Bronchus fibroblast of lung (primary cell): ENCODE results near the gene DNAAF2. TPM values are rescaled to one million over a fixed set of nuclear protein-coding genes. Genes with fewer than 3 reads are reported as not detected.

Experiments
- total RNA-seq: library from RNA; depleted of rRNA; stranded (reverse); fragments of >200 nt; gene quantifications from 2 replicates; pipeline ENCODE4 v1.2.3, GENCODE V29; 2015

DNAAF2 gene, protein sequence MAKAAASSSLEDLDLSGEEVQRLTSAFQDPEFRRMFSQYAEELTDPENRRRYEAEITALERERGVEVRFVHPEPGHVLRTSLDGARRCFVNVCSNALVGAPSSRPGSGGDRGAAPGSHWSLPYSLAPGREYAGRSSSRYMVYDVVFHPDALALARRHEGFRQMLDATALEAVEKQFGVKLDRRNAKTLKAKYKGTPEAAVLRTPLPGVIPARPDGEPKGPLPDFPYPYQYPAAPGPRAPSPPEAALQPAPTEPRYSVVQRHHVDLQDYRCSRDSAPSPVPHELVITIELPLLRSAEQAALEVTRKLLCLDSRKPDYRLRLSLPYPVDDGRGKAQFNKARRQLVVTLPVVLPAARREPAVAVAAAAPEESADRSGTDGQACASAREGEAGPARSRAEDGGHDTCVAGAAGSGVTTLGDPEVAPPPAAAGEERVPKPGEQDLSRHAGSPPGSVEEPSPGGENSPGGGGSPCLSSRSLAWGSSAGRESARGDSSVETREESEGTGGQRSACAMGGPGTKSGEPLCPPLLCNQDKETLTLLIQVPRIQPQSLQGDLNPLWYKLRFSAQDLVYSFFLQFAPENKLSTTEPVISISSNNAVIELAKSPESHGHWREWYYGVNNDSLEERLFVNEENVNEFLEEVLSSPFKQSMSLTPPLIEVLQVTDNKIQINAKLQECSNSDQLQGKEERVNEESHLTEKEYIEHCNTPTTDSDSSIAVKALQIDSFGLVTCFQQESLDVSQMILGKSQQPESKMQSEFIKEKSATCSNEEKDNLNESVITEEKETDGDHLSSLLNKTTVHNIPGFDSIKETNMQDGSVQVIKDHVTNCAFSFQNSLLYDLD
- total RNA-seq: 8.2 and 10.1 TPM in 2 replicates

GRCh38 chr14:49634547-49635334 is at the start of gene DNAAF2:
Gene DNAAF2, minus strand, starts transcription at chr14:49635244. Its CDS starts 95 bp downstream, at chr14:49635149.

DNA sequence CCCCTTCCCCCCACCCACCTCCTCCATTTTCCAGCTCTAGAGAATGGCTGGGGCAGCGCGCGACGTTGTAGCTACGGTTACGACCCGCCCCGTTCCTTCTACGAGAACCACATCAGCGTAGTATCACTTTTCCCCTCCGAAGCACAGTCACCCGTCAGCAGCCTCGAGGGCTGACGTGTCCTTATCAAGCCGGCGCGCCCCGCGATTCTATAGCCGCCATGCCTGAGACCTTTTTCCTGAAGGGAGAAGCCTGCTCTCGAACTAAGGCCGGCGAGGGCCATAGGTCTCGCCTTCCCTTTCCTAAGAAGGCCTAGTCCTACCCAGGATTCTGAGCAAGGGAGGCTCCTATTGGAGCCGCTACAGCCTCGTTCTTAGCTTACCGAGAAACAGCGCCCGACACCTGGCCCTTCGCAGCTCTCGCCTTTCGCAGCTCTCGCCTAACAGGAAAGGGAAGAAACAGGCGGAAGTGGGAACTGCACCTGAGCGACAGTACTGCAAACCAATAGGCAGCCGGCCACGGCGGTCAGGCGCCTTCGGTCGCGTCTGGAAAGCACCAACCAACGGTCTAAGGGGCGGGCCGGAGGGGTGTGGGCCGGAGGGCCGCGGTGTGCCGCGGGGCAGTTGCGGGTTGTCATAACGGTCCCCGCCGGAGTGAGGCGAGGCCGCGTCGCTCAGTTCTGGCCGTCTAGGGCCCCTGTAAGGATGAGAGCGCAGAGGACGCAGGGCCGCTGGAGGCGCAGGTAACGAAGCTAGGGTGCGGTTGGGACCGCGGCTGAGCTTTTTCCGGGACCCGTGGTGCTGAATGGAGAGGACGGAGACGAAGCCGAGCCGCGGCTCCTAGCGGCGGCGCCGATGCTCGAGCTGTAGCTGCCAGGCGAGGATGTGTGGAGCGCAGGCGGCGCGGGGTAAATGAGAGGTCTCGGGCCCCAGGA is 14.6 kb downstream of the DNAAF2 start, which contains the start of the genes MGAT2 and RPL36AL:
Gene MGAT2 (plus strand): TSS at position 618 of the 932 bp plus-strand sequence. CDS start 470 bp downstream, outside the sequence.
Gene RPL36AL (minus strand): TSS at position 445 of the 932 bp plus-strand sequence. CDS start 1,522 bp downstream, outside the sequence.

GRCh38 chr14:49598485-49599300 is 36.4 kb downstream of the DNAAF2 start, which contains the start of gene LRR1:
Gene LRR1, plus strand, starts transcription at chr14:49598940. Its CDS starts 81 bp downstream, at chr14:49599021.

DNA sequence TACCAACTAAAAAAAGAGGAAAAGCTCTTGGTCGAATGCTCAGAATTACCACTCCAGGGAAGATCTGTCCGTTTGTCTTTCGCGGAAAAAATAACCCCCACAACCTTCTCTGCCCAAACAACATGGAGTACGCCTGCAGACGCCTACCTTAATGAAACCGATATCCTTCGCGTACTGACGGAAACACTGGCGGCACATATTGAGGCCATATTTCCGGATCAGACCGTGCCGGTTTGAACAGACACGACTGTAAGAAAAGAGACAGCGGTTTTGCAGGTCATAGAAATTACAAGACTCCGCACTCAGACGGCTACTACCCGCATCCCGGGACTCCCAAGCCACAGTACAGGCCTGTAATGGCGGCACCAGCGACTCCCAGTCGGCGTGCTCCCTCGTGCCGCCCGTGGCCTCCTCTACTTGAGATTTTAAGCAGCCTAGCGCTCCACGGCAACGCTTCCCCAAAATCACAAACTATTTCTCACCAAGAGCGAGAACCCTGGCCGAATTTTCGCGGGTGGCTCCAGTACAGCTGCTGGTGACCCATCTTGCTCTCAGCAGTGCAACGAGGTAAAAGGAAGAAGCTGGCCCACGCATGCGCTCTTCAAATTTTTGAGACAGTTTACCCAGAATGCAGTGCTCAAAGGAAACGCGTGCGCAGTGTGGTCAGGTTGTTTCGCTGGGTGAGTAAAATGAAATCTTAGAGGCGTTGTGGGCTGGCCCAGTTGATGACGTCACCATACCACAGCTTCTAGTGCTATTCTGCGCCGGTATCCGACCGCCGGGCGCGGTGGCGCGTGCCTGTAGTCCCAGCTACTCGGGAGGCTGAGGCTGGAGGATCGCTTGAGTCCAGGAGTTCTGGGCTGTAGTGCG is 49.0 kb downstream of the DNAAF2 start, which contains the start of gene RPS29:
Gene RPS29 (minus strand): TSS at position 578 of the 870 bp plus-strand sequence. CDS start 34 bp downstream, at position 544.

Other genes starting within 250 kb of the DNAAF2 start
- 3,960 and 5,089 TPM in 2 replicates for gene RPS29, start 48.9 kb downstream of the DNAAF2 start, total RNA-seq
- gene LRR1, start 36.3 kb downstream of the DNAAF2 start, total RNA-seq: 28.8 and 38.5 TPM in 2 replicates
- 206 and 211 TPM in 2 replicates for gene RPL36AL, start 14.6 kb downstream of the DNAAF2 start, total RNA-seq
- 65.0 and 70.8 TPM in 2 replicates for gene MGAT2, start 14.4 kb downstream of the DNAAF2 start, total RNA-seq
- 24.4 and 25.4 TPM in 2 replicates for gene POLE2, start 53.0 kb upstream of the DNAAF2 start, total RNA-seq
- 0.30 and 1.2 TPM in 2 replicates for gene KLHDC1, start 57.9 kb upstream of the DNAAF2 start, total RNA-seq
- 40.6 and 48.3 TPM in 2 replicates for gene KLHDC2, start 132.9 kb upstream of the DNAAF2 start, total RNA-seq
- gene NEMF, start 217.5 kb upstream of the DNAAF2 start, total RNA-seq: 12.2 and 19.7 TPM in 2 replicates